GM20000 (cell line): ENCODE measurements around the gene SUPT4H1.

Experiments used
- DNase-seq: peaks from one replicate; pipeline ENCODE4 v3.0.0; 2012; ENCODE audit warnings: low spot score
- TF ChIP-seq, protein P1 (sequence below): IDR thresholded peaks from 2 replicates; pipeline ENCODE4 v1.5.1; 2012; ENCODE audit warnings: mild to moderate bottlenecking, control low read depth; ENCODE audit errors: extremely low read depth, missing control alignments

The SUPT4H1 gene

DNA sequence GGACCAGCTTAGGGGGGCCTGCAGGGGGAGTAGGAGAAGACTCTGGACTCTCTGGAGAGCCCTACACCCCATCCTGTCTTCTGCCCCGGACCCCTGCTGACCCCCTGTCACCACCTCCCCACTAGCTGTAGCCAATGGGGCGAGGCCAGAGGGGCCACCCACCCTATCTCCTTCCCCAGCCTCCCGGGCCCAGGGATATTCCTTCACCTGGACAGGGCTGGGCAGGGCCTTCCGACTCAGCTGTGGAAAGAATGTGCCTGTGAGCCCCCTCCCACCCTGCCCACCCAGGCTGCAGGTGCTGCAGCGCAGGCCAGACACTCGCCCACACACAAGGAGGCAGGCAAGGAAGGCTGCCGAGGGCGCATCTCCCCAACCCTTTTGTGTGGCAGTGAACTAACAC lies 46.4 kb downstream of the SUPT4H1 start:
- no peak for DNase-seq
- TF ChIP-seq, protein P1, sequence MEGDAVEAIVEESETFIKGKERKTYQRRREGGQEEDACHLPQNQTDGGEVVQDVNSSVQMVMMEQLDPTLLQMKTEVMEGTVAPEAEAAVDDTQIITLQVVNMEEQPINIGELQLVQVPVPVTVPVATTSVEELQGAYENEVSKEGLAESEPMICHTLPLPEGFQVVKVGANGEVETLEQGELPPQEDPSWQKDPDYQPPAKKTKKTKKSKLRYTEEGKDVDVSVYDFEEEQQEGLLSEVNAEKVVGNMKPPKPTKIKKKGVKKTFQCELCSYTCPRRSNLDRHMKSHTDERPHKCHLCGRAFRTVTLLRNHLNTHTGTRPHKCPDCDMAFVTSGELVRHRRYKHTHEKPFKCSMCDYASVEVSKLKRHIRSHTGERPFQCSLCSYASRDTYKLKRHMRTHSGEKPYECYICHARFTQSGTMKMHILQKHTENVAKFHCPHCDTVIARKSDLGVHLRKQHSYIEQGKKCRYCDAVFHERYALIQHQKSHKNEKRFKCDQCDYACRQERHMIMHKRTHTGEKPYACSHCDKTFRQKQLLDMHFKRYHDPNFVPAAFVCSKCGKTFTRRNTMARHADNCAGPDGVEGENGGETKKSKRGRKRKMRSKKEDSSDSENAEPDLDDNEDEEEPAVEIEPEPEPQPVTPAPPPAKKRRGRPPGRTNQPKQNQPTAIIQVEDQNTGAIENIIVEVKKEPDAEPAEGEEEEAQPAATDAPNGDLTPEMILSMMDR = no peak

DNA sequence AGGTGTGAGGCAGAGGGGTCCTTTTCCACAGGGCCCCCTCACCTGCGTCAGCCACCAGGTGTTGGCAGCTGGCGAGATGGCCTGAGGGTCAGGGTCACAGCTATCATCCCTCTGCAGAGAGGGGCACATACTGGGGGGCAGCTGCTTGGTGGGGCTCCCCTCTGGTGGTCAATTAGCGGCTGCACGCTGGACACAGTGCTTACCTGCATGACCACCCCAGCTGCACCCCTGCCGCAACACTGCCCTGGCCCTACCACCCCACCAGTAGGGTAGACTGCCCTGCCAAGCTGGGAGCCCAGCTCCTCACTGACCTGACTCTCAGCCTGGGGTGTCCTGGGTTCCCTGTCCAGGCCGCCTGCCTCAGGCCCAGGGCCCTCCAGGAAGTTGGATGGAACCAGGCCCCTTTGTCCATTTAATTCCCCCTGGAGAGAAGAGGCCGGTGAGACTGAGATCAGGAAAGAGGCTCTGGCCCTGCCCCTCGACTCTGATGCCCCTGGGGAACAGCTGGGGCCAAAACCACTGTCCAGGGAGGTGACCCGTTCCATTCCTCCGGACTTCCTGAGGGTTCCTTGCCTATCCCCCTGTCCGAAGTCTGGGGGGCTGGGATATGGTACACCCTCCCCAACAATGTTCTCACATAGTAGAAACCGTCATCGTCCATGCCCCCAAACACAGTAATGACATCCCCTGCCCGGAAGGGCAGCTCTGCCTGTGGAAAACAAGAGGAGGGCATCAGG lies 47.1 kb downstream of the SUPT4H1 start:
- no peak for DNase-seq
- TF ChIP-seq, protein P1 = no peak

DNA sequence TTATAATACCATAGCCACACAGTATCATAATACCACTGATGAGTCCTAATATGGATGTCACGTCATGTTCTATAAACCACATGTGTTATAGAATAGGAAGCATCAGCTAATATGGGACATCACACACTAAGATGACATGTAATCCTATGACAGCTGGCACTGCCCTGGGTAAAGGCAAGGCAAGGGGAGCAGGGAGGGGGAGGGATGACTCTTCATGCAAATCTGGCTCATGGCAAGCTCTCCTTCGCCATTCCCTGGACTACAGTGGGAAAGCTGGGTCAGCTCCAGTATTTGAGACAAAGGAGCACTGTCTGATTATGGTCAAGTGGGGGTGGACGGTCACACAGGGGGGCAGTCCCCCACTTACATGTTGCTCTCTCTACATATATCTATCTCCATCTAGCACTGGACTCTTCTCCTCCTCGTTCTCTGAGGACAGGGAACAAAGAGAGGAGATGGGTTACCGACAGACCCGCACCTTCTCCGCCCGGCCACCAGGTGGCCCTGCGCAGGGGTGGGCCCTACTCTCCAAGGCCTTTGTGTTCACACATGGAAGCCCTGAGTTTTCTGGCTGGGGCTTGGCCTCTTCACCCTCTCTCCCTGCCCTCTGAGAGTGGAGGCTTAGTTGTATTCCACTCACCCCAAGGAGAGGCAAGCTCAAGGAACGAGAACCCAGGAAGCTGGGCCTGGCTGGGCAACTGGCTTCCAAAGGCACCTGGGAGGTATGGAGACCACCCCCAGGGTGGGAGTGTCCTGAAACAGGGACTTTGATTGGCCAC lies 47.8 kb downstream of the SUPT4H1 start:
- TF ChIP-seq, protein P1 = peak; percentile 70
- DNase-seq = peak; percentile 91

DNA sequence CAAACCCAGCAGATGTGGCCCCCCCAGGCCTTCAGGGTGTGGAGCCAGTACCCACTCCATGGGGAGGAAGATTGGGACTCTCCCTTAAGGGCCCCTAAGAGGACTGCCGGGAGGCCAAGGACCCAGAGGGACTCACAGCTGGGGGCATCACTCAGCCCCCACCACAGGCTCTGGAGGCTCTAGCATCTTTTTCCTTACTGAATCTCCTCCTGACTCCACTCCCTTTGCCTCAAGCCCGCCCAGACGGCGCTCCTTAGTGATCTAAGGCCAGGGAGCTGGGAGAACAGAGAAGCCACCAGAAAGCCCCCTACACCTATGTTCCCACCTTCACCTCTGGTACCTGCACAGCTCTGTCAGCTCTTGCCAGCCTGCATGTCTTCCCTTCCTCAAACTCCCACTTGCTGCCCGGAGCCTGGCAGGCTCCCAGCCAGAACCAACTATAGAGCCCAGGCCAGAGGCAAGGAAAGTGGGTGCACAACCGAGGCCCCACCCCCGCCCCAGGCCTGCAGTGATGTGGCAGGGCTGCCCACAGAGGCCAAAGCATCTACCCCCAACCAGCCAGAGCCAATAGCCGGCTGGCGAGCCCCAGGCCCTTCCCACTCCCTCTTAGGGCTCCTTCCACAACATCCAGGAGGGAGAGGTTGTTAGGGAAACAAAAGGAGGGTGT lies 48.9 kb downstream of the SUPT4H1 start:
- no peak for DNase-seq
- TF ChIP-seq, protein P1 = no peak

DNA sequence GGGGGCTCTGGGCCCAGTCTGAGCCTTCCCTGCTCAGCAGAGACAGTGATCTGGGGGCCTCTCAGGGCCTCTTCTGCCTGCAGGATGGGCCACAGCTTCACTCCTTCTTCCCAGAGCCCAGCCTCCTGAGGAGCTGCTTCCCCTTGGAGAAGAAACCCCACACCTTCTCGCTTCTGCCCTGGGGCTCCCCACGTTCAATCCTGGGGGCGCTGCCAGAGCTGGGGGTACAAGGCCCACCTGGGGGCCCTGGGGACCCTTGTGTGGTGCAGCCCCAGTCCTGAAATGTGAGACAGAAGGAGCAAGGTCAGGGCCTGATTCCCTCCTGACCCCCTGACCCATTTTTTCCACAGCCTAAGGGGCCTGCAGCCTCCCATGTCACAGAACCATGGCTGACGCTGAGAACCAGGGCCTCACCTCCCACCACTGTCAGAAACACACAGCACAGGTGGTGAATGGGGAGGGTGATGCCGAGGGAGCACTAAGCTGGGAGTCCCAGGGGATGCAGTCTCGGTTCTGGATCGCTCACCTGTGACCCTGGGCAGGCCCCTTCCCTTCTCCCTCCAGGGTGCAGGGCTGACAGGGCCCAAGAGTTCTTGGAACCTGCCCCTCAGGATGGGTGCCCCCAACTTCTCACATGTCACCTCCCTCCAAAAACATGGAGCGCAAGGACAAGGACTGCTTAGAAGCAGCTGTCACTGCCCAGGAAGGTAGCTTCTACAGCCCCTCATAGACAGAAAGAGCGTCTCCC lies 49.7 kb downstream of the SUPT4H1 start:
- TF ChIP-seq, protein P1 = no peak
- DNase-seq = no peak

DNA sequence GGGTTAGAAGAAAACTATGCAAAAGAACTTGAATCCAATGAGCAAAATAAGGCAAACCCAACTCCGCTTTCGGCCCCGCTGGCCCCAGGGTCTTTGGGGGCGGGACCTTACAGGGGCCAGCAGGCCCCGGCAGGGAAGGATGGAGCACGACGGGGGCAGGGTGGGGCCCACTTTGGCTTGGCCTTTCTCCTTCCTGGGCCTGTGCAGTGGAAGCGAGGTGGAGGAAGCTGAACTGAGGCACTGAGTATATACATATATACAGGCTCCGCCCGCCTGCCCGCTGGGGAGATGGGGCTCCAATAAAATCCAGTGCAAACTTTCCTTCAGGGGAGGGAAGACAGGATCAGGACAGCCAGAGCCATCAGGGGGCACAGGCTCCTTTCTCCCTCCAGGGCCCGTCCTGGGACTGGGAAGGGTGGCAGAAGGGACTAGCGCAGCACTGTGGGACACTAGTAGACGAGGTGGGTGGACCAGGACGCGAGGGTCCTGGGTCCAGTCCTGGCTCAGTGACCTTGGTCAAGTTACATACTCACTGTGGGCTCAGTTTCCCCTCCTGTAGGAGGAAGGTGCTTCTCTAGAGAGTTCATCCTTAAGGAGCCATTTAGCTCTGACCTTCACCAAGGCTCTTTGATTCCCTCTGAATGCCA lies 50.4 kb downstream of the SUPT4H1 start:
- no peak for DNase-seq
- TF ChIP-seq, protein P1 = no peak
